Activated B cell treated with CpG ODN at 0.5 μM for 24 hours (primary cell): ENCODE data around the gene ZNF276. TPM values are rescaled to one million over a fixed set of nuclear protein-coding genes. Genes with fewer than 3 reads are reported as not detected.
"Not testable (repeated sequence)": the region's sequence is repeated elsewhere in the genome, so short reads cannot be mapped to it uniquely, and the experiment has no call there.

Experiments
- ATAC-seq: fragments of 200-7000 bp; cut with Tn5 transposase; one replicate; pipeline ENCODE4 v1.10.0; 2021; ENCODE audit warnings: low read depth, mild to moderate bottlenecking, moderate library complexity
- CTCF ChIA-PET: fragments of 350-600 bp; sonication (Branson Sonifier 250); formaldehyde crosslinking; loops from one replicate; lab custom pipeline; 2021; ENCODE audit warnings: antibody characterized with exemption; lab: Charles Lee
- POLR2A ChIA-PET: fragments of 350-600 bp; sonication (Branson Sonifier 250); formaldehyde crosslinking; loops from one replicate; lab custom pipeline; 2021; ENCODE audit warnings: antibody characterized with exemption; lab: Charles Lee
- DNase-seq: peaks from one replicate; pipeline ENCODE4 v3.0.0; 2022
- H3K27ac Mint-ChIP-seq: one replicate; pipeline ENCODE4 v1.8.0; 2020; ENCODE audit warnings: mixed read lengths
- H3K27me3 Mint-ChIP-seq: one replicate; pipeline ENCODE4 v1.8.0; 2021; ENCODE audit warnings: mixed read lengths
- H3K36me3 Mint-ChIP-seq: one replicate; pipeline ENCODE4 v1.8.0; 2021; ENCODE audit warnings: low read depth, mixed read lengths
- H3K4me1 Mint-ChIP-seq: one replicate; pipeline ENCODE4 v1.8.0; 2021; ENCODE audit warnings: mixed read lengths
- H3K4me3 Mint-ChIP-seq: one replicate; pipeline ENCODE4 v1.8.0; 2020; ENCODE audit warnings: mild to moderate bottlenecking, mixed read lengths
- H3K9me3 Mint-ChIP-seq: one replicate; pipeline ENCODE4 v1.8.0; 2020; ENCODE audit warnings: mixed read lengths
- intact Hi-C: fragments of 100-400 bp; cut with micrococcal nuclease; formaldehyde crosslinking; loops from one replicate; pipeline ENCODE4 v1.15.1; 2024
- total RNA-seq: library from RNA; stranded (reverse); gene quantifications from 2 replicates; pipeline ENCODE4 v1.2.3, GENCODE V29; 2022
- TF ChIP-seq, protein P1 (sequence below): fragments of 200-600 bp; IDR thresholded peaks from one replicate; pipeline ENCODE4 v1.8.0; 2022; ENCODE audit warnings: antibody characterized with exemption, mild to moderate bottlenecking

ZNF276 gene
- total RNA-seq, 1 donor from 2014 or later: 52.0 TPM

- CTCF ChIA-PET: no interaction called here
- H3K27ac Mint-ChIP-seq: no peak overlapping the region
- DNase-seq (no peak), ATAC-seq (no peak)
- H3K27me3 Mint-ChIP-seq: no peaks in the 10 kb centered on the region
- no peaks in the 10 kb centered on the region for H3K9me3 Mint-ChIP-seq
- no peaks in the 10 kb centered on the region for H3K4me1 Mint-ChIP-seq
- H3K36me3 Mint-ChIP-seq: peaks cover 3% of the 10 kb centered on the region
- POLR2A ChIA-PET: no interaction called here
- TF ChIP-seq, protein P1, sequence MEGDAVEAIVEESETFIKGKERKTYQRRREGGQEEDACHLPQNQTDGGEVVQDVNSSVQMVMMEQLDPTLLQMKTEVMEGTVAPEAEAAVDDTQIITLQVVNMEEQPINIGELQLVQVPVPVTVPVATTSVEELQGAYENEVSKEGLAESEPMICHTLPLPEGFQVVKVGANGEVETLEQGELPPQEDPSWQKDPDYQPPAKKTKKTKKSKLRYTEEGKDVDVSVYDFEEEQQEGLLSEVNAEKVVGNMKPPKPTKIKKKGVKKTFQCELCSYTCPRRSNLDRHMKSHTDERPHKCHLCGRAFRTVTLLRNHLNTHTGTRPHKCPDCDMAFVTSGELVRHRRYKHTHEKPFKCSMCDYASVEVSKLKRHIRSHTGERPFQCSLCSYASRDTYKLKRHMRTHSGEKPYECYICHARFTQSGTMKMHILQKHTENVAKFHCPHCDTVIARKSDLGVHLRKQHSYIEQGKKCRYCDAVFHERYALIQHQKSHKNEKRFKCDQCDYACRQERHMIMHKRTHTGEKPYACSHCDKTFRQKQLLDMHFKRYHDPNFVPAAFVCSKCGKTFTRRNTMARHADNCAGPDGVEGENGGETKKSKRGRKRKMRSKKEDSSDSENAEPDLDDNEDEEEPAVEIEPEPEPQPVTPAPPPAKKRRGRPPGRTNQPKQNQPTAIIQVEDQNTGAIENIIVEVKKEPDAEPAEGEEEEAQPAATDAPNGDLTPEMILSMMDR: no peak
- H3K4me3 Mint-ChIP-seq: no peak overlapping the region
- intact Hi-C loops: no loop called here
These were observed 61.2 kb downstream of the ZNF276 start for GRCh38 chr16:89782489-89782888.

DNA sequence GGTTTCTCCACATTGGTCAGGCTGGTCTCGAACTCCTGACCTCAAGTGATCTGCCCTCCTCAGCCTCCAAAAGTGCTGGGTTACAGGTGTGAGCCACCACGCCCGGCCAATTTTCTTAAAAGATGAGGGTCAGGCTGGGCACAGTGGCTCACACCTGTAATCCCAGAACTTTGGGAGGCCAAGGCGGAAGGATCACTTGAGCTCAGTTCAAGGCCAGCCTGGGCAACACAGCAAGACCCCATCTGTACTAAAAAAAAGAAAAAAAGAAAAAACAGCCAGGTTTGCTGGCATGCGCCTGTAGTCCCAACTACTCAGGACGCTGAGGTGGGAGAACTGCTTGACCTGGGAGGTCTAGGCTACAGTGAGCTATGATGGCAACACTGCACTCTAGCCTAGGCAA is 62.6 kb downstream of the ZNF276 start:
- POLR2A ChIA-PET, H3K36me3 Mint-ChIP-seq, ATAC-seq, H3K4me1 Mint-ChIP-seq, intact Hi-C loops, H3K27me3 Mint-ChIP-seq, H3K4me3 Mint-ChIP-seq, H3K27ac Mint-ChIP-seq, DNase-seq, H3K9me3 Mint-ChIP-seq, CTCF ChIA-PET: not testable (repeated sequence)

DNA sequence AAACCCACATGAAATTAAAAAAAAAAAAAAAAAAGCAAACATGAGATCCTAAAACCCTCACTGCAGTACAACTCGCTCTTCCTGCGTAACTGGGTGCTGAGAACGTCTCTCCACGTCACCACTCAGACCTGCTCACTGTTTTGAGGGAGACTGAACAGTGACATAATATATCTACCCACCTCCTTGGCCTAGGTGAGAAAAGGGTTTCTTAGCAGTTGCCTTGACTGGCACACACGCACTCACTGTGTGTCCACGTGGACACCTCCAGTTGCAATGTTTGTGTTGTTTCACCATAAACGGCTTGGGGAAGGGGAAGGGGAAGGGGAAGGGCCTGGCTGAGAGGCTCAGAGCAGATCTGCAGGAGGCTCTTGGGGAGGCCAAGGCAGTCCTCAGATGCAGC is 63.1 kb downstream of the ZNF276 start:
- no peaks in the 10 kb centered on the region for H3K9me3 Mint-ChIP-seq
- DNase-seq (no peak), ATAC-seq (no peak)
- H3K36me3 Mint-ChIP-seq: peaks cover 3% of the 10 kb centered on the region
- no peaks in the 10 kb centered on the region for H3K4me1 Mint-ChIP-seq
- TF ChIP-seq, protein P1: no peak
- no peak overlapping the region for H3K4me3 Mint-ChIP-seq
- H3K27ac Mint-ChIP-seq: no peak overlapping the region
- no peaks in the 10 kb centered on the region for H3K27me3 Mint-ChIP-seq
- ChIA-PET POLR2A (no interaction called here), CTCF (no interaction called here)
- intact Hi-C loops: no loop called here

DNA sequence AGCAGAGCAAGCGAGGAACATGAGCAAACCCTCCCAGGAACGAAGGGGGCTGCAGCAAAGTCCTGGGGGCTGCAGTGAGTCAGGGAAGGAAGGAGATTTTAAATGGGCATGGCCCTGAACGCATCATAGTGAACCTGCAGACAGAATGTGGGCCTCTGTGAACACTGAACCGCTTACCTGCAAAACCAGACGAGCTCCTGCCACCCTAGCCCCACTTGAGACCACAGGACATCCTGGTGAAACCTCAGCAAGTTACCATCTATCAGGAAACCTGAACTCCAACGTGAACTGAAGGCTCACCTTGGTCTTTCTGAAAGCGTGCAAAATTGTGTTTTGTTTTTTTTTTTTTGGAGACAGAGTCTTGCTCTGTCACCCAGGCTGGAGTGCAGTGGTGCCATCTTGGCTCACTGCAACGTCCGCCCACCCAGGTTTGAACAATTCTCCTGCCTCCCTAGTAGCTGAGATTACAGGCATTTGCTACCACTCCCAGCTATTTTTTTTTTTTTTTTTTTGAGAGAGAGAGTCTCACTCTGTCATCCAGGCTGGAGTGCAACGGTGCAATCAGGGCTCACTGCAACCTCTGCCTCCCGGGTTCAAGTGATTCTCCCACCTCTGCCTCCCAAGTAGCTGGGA is 64.3 kb downstream of the ZNF276 start:
- intact Hi-C loops: no loop called here
- CTCF ChIA-PET: interaction anchor here (1.2 kb wide), 1 partner anchor 80 kb away, joined by 4 read pairs; no protein-coding TSS in a partner anchor
- no peaks in the 10 kb centered on the region for H3K9me3 Mint-ChIP-seq
- no peaks in the 10 kb centered on the region for H3K4me1 Mint-ChIP-seq
- no peak overlapping the region for H3K27ac Mint-ChIP-seq
- peaks cover 3% of the 10 kb centered on the region for H3K36me3 Mint-ChIP-seq
- POLR2A ChIA-PET: interaction anchor here (0.7 kb wide), 1 partner anchor 144 kb away, joined by 5 read pairs; no protein-coding TSS in a partner anchor
- ATAC-seq (no peak), DNase-seq (no peak)
- H3K27me3 Mint-ChIP-seq: no peaks in the 10 kb centered on the region
- no peak overlapping the region for H3K4me3 Mint-ChIP-seq
- TF ChIP-seq, protein P1: no peak

DNA sequence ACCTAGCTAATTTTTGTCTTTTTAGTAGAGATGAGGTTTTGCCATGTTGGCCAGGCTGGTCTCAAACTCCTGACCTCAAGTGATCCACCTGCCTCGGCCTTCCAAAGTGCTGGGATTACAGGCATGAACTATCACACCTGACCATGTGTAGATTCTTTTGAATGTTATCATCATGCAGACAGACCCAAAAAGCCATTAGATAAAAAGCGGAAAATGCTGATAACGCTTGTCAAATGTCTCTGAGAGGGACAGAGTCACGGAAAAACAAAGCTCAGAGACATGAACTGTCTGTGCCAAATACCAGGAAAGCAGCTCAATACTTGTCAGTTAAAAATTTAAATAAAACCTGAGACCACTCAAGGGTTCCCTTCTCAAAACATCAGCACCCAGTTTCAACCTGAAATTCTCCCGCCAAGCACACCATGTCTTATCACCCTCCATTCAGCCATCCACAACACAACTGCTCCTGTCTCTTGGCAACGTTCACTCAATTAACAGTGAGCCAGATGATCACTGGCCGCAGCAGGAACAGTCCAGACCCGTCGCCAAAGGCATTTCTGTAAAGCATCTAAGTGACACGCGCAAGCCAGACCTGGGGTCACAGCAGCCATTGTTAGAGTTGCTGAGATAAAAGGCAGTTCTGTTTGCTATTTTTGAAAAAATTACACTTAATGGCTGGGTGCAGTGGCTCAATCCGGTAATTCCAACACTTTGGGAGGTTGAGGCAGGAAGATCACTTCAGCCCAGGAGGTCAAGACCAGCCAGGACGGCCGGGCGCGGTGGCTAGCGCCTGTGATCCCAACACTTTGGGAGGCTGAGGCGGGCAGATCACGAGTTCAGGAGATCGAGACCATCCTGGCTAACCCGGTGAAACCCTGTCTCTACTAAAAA is 65.4 kb downstream of the ZNF276 start:
- Mint-ChIP-seq H3K4me1 (no peaks in the 10 kb centered on the region), H3K4me3 (no peak overlapping the region), H3K36me3 (peaks cover 3% of the 10 kb centered on the region), H3K9me3 (no peaks in the 10 kb centered on the region), H3K27ac (no peak overlapping the region), H3K27me3 (no peaks in the 10 kb centered on the region)
- TF ChIP-seq, protein P1: no peak
- DNase-seq: no peak
- ChIA-PET CTCF (interaction anchor here (1.2 kb wide), 1 partner anchor 81 kb away, joined by 4 read pairs; no protein-coding TSS in a partner anchor), POLR2A (no interaction called here)
- intact Hi-C loops: no loop called here
- no peak for ATAC-seq
